Measurements from ENCODE around the gene NTPCR. TPM values are rescaled to one million over a fixed set of nuclear protein-coding genes. Genes with fewer than 3 reads are reported as not detected.

The NTPCR gene
- total RNA-seq, 4 donors from 2014 or later: 13.5 to 53.3 (median 37.2) TPM

GRCh38 chr1:232939748-232940147 lies 10.7 kb upstream of the NTPCR start:
- intact Hi-C loops (cut with DNase I; ENCODE audit: low total_unique reads): loop anchor here (1.0 to 10.0 kb wide), 2 partner anchors 22 to 1565 kb away; no protein-coding TSS in a partner anchor
- no peaks in the 10 kb centered on the region for H3K4me1 ChIP-seq
- no peaks in the 10 kb centered on the region for H3K27me3 ChIP-seq
- TF ChIP-seq POLR2AphosphoS5 (IDR thresholded peaks at IDR 0.05) (no peak), POLR2A (IDR thresholded peaks at IDR 0.05) (no peak), EP300 (IDR thresholded peaks at IDR 0.05; ENCODE audit: low read depth) (no peak)
- TF ChIP-seq, protein P1, sequence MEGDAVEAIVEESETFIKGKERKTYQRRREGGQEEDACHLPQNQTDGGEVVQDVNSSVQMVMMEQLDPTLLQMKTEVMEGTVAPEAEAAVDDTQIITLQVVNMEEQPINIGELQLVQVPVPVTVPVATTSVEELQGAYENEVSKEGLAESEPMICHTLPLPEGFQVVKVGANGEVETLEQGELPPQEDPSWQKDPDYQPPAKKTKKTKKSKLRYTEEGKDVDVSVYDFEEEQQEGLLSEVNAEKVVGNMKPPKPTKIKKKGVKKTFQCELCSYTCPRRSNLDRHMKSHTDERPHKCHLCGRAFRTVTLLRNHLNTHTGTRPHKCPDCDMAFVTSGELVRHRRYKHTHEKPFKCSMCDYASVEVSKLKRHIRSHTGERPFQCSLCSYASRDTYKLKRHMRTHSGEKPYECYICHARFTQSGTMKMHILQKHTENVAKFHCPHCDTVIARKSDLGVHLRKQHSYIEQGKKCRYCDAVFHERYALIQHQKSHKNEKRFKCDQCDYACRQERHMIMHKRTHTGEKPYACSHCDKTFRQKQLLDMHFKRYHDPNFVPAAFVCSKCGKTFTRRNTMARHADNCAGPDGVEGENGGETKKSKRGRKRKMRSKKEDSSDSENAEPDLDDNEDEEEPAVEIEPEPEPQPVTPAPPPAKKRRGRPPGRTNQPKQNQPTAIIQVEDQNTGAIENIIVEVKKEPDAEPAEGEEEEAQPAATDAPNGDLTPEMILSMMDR (IDR thresholded peaks at IDR 0.05): no peak
- 68% methylated on average over 2 of the region's 2 CpGs; no CpG with 5 or more reads in 1 of the 2 donors for WGBS, 2 donors (ENCODE audit: low coverage in 1 of 2)
- H3K27ac ChIP-seq: no peak overlapping the region
- in situ Hi-C loops (cut with MboI; ENCODE audit: low pct_ligation_motif_present in 1 of 4, low pct_unique_long_range_greater_than_20kb in 1 of 4, low sequenced_read_pairs in 3 of 4): no loop called here
- no peak for DNase-seq
- no peaks in the 10 kb centered on the region for H3K36me3 ChIP-seq
- no peaks in the 10 kb centered on the region for H3K9me3 ChIP-seq
- H3K4me3 ChIP-seq: no peak overlapping the region

DNA sequence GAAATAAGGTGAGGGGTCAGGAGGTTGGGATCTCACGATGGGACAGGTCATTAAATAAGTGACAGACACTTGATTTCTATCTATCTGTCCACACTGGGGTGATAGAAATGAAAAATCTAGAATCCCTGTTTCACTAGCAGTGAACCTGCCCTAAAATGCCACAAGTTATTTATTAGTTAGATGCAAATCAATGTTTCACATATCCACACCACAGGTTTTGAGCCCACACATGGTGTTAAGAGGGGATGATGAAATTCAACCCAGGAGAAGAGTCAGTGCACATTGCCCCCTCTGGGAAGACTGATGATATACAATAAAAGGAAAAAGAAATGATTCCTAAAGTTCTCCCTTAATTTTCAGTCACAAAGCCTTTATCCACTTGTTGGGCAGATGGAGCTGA lies 10.1 kb upstream of the NTPCR start:
- DNase-seq: no peak
- no peak overlapping the region for H3K4me3 ChIP-seq
- intact Hi-C loops (cut with DNase I; ENCODE audit: low total_unique reads): loop anchor here (10.0 kb wide), 1 partner anchor 1565 kb away; no protein-coding TSS in a partner anchor
- H3K4me1 ChIP-seq: no peaks in the 10 kb centered on the region
- H3K36me3 ChIP-seq: no peaks in the 10 kb centered on the region
- H3K27me3 ChIP-seq: no peaks in the 10 kb centered on the region
- H3K9me3 ChIP-seq: no peaks in the 10 kb centered on the region
- no peak overlapping the region for H3K27ac ChIP-seq
- WGBS, 2 donors (ENCODE audit: low coverage in 1 of 2): 60 to 83% methylated on average over 1 of the region's 1 CpG
- no peak for TF ChIP-seq POLR2A (IDR thresholded peaks at IDR 0.05)
- no peak for TF ChIP-seq POLR2AphosphoS5 (IDR thresholded peaks at IDR 0.05)
- TF ChIP-seq, protein P1 (IDR thresholded peaks at IDR 0.05): no peak
- no peak for TF ChIP-seq EP300 (IDR thresholded peaks at IDR 0.05; ENCODE audit: low read depth)
- in situ Hi-C loops (cut with MboI; ENCODE audit: low pct_ligation_motif_present in 1 of 4, low pct_unique_long_range_greater_than_20kb in 1 of 4, low sequenced_read_pairs in 3 of 4): no loop called here

GRCh38 chr1:232942413-232943294 lies 7.8 kb upstream of the NTPCR start:
- intact Hi-C loops (cut with DNase I; ENCODE audit: low total_unique reads): loop anchor here (10.0 kb wide), 1 partner anchor 1562 kb away; no protein-coding TSS in a partner anchor
- H3K9me3 ChIP-seq: no peaks in the 10 kb centered on the region
- no peak overlapping the region for H3K27ac ChIP-seq
- no peaks in the 10 kb centered on the region for H3K27me3 ChIP-seq
- TF ChIP-seq, protein P1 (IDR thresholded peaks at IDR 0.05): no peak
- TF ChIP-seq EP300 (IDR thresholded peaks at IDR 0.05; ENCODE audit: low read depth): no peak
- no peak for TF ChIP-seq POLR2AphosphoS5 (IDR thresholded peaks at IDR 0.05)
- TF ChIP-seq POLR2A (IDR thresholded peaks at IDR 0.05): no peak
- in situ Hi-C loops (cut with MboI; ENCODE audit: low pct_ligation_motif_present in 1 of 4, low pct_unique_long_range_greater_than_20kb in 1 of 4, low sequenced_read_pairs in 3 of 4): no loop called here
- no peak for DNase-seq
- no peaks in the 10 kb centered on the region for H3K36me3 ChIP-seq
- WGBS, 2 donors (ENCODE audit: low coverage in 1 of 2): 83 to 87% methylated on average over 7 to 8 of the region's 8 CpGs
- H3K4me3 ChIP-seq: no peak overlapping the region
- no peaks in the 10 kb centered on the region for H3K4me1 ChIP-seq

DNA sequence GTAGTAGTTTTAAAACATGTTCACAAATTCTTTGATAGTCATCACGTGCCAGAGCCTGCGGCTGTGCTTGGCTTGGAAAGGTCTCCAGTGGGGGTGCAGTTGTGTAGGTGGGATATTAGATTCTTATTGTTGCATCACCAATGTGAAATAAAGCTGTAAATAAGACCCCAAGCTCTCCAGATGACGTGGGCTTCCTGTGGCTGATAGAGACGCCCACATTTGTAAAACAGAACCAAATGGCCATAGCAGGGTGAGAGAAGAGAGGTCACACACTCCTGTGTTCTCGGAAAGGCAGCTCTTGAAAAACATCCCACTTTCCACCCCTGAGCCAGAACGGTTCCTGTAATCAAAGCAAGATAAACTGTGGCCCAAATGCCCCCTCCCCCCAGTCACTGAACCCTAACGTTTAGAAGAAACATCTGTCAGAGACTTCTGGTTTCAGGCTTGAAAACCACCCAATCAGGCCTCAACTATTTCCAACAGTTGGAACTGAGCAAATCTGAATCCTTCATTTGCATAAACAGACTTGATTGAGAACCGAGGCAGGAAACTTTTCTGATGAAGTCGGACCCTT lies 6.6 kb upstream of the NTPCR start:
- Histone ChIP-seq H3K27ac (no peak overlapping the region), H3K4me3 (no peak overlapping the region), H3K4me1 (no peaks in the 10 kb centered on the region), H3K27me3 (no peaks in the 10 kb centered on the region), H3K9me3 (no peaks in the 10 kb centered on the region), H3K36me3 (no peaks in the 10 kb centered on the region)
- DNase-seq: no peak
- WGBS, 2 donors (ENCODE audit: low coverage in 1 of 2): 57 to 69% methylated on average over 5 to 9 of the region's 9 CpGs
- TF ChIP-seq EP300 (IDR thresholded peaks at IDR 0.05; ENCODE audit: low read depth): no peak
- TF ChIP-seq POLR2AphosphoS5 (IDR thresholded peaks at IDR 0.05): no peak
- TF ChIP-seq POLR2A (IDR thresholded peaks at IDR 0.05): no peak
- TF ChIP-seq, protein P1 (IDR thresholded peaks at IDR 0.05): no peak
- in situ Hi-C loops (cut with MboI; ENCODE audit: low pct_ligation_motif_present in 1 of 4, low pct_unique_long_range_greater_than_20kb in 1 of 4, low sequenced_read_pairs in 3 of 4) (no loop called here), intact Hi-C loops (cut with DNase I; ENCODE audit: low total_unique reads) (loop anchor here (10.0 kb wide), 1 partner anchor 1561 kb away; no protein-coding TSS in a partner anchor)

Data from transverse colon (tissue), 4 donors.